A549 (cell line): Measurements from ENCODE around the gene GHR.

ENCODE experiments used
- CHD2 ChIP-seq: fragments of 150-350 bp; IDR thresholded peaks from 2 replicates; pipeline ENCODE4 v1.6.1; 2014; ENCODE audit warnings: low read length; ENCODE audit not compliant: partially characterized antibody
- CHD4 ChIP-seq: fragments of 200-600 bp; sonication (generic); IDR thresholded peaks from 2 replicates; pipeline ENCODE4 v1.6.1; 2016; ENCODE audit warnings: antibody characterized with exemption, mild to moderate bottlenecking, borderline replicate concordance
- RAD21 ChIP-seq, 2 experiments: fragments of >200 bp in 1 of 2; sonication (Bioruptor Twin) in 1 of 2; formaldehyde crosslinking in 1 of 2; IDR thresholded peaks in 1 of 2; conservative IDR thresholded peaks in 1 of 2; 2 replicates in 1 of 2; 3 replicates in 1 of 2; pipeline ENCODE4 v1.6.1; 2012 to 2018; ENCODE audit warnings: inconsistent platforms in 1 of 2
- USF2 ChIP-seq: fragments of 450-650 bp; IDR thresholded peaks from 2 replicates; pipeline ENCODE4 v1.6.1; 2014; ENCODE audit warnings: antibody characterized with exemption
- TF ChIP-seq, protein P1 (sequence below): fragments of >200 bp; sonication (Bioruptor Twin); formaldehyde crosslinking; IDR thresholded peaks from 3 replicates; pipeline ENCODE4 v1.5.1; 2016

- TF ChIP-seq, protein P1, sequence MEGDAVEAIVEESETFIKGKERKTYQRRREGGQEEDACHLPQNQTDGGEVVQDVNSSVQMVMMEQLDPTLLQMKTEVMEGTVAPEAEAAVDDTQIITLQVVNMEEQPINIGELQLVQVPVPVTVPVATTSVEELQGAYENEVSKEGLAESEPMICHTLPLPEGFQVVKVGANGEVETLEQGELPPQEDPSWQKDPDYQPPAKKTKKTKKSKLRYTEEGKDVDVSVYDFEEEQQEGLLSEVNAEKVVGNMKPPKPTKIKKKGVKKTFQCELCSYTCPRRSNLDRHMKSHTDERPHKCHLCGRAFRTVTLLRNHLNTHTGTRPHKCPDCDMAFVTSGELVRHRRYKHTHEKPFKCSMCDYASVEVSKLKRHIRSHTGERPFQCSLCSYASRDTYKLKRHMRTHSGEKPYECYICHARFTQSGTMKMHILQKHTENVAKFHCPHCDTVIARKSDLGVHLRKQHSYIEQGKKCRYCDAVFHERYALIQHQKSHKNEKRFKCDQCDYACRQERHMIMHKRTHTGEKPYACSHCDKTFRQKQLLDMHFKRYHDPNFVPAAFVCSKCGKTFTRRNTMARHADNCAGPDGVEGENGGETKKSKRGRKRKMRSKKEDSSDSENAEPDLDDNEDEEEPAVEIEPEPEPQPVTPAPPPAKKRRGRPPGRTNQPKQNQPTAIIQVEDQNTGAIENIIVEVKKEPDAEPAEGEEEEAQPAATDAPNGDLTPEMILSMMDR, result no peak
- no peak for TF ChIP-seq USF2
- no peak for TF ChIP-seq RAD21 (conservative IDR thresholded peaks at IDR 0.05 in 1 of 2, IDR thresholded peaks at IDR 0.05 in 1 of 2)
- no peak for TF ChIP-seq CHD2
- no peak for TF ChIP-seq CHD4
These were observed 197.5 kb downstream of the GHR start for GRCh38 chr5:42620579-42621216.
